HG03378 (cell line): ENCODE results near the gene NGFR.

Experiments
- ATAC-seq: cut with Tn5 transposase; IDR thresholded peaks from one replicate; pipeline ENCODE4 v1.9.1; 2021; ENCODE audit warnings: mild to moderate bottlenecking, moderate library complexity; ENCODE audit not compliant: unreplicated experiment

The NGFR gene

GRCh38 chr17:49514071-49514721 lies 19.1 kb downstream of the NGFR start:
- ATAC-seq = no peak

- peak; percentile 74 for ATAC-seq
Observed at GRCh38 chr17:49515196-49515770, 20.2 kb downstream of the NGFR start.

GRCh38 chr17:49516180-49516579 lies 21.1 kb downstream of the NGFR start:
- no peak for ATAC-seq

GRCh38 chr17:49518346-49519078 lies 23.4 kb downstream of the NGFR start:
- no peak for ATAC-seq

GRCh38 chr17:49519781-49520180 lies 24.7 kb downstream of the NGFR start:
- ATAC-seq = no peak

- ATAC-seq = no peak
Observed at GRCh38 chr17:49520386-49521087, 25.4 kb downstream of the NGFR start.

- ATAC-seq = no peak
Observed at GRCh38 chr17:49521088-49521450, 26.0 kb downstream of the NGFR start.

GRCh38 chr17:49521471-49522356 lies 26.6 kb downstream of the NGFR start:
- no peak for ATAC-seq

GRCh38 chr17:49522357-49522890 lies 27.3 kb downstream of the NGFR start:
- ATAC-seq = no peak

GRCh38 chr17:49523196-49523595 lies 28.1 kb downstream of the NGFR start:
- no peak for ATAC-seq

GRCh38 chr17:49523706-49524472 lies 28.8 kb downstream of the NGFR start:
- ATAC-seq = no peak

GRCh38 chr17:49524473-49525359 lies 29.6 kb downstream of the NGFR start:
- no peak for ATAC-seq

- no peak for ATAC-seq
Observed at GRCh38 chr17:49525831-49526741, 31.0 kb downstream of the NGFR start.

- no peak for ATAC-seq
Observed at GRCh38 chr17:49527927-49528651, 33.0 kb downstream of the NGFR start.

GRCh38 chr17:49528966-49529365 lies 33.9 kb downstream of the NGFR start:
- ATAC-seq = no peak

- ATAC-seq = no peak
Observed at GRCh38 chr17:49530118-49530517, 35.0 kb downstream of the NGFR start.

- no peak for ATAC-seq
Observed at GRCh38 chr17:49543860-49544259, 48.8 kb downstream of the NGFR start.
